Mesothelial cell of epicardium (in vitro differentiated cells): ENCODE data around the gene PLA2G2C. TPM values are rescaled to one million over a fixed set of nuclear protein-coding genes. Genes with fewer than 3 reads are reported as not detected.

Experiments
- DNase-seq, 2 experiments: peaks; one replicate each; pipeline ENCODE4 v3.0.0; 2021; ENCODE audit warnings: low spot score in 2 of 2; ENCODE audit not compliant: unreplicated experiment in 2 of 2
- H3K27ac Mint-ChIP-seq: 2 replicates; pipeline ENCODE4 v1.8.0; 2021; ENCODE audit warnings: mixed read lengths
- H3K27me3 Mint-ChIP-seq: 2 replicates; pipeline ENCODE4 v1.8.0; 2021; ENCODE audit warnings: low read depth, mixed read lengths
- H3K36me3 Mint-ChIP-seq: 2 replicates; pipeline ENCODE4 v1.8.0; 2021; ENCODE audit warnings: mixed read lengths
- H3K4me1 Mint-ChIP-seq: 2 replicates; pipeline ENCODE4 v1.8.0; 2021; ENCODE audit warnings: mixed read lengths
- H3K4me3 Mint-ChIP-seq: 2 replicates; pipeline ENCODE4 v1.8.0; 2021; ENCODE audit warnings: mild to moderate bottlenecking, moderate library complexity, mixed read lengths
- H3K9me3 Mint-ChIP-seq: 2 replicates; pipeline ENCODE4 v1.8.0; 2021; ENCODE audit warnings: mixed read lengths
- CTCF ChIP-seq: fragments of 200-600 bp; sonication (generic); IDR thresholded peaks from one replicate; pipeline ENCODE4 v1.5.0; 2021; ENCODE audit warnings: antibody characterized with exemption; ENCODE audit not compliant: unreplicated experiment
- total RNA-seq: library from RNA; stranded (reverse); gene quantifications from 3 replicates; pipeline ENCODE4 v1.2.1, GENCODE V29; 2021

Gene PLA2G2C
- total RNA-seq, 1 donor from 2014 or later = 0.40 TPM

GRCh38 chr1:20147846-20148570 is 38.3 kb downstream of the PLA2G2C start:
- H3K9me3 Mint-ChIP-seq = no peaks in the 10 kb centered on the region
- H3K36me3 Mint-ChIP-seq = no peaks in the 10 kb centered on the region
- no peak overlapping the region for H3K27ac Mint-ChIP-seq
- no peaks in the 10 kb centered on the region for H3K27me3 Mint-ChIP-seq
- no peak for TF ChIP-seq CTCF
- no peak for DNase-seq
- H3K4me1 Mint-ChIP-seq = peaks cover 9% of the 10 kb centered on the region
- H3K4me3 Mint-ChIP-seq = no peak overlapping the region

DNA sequence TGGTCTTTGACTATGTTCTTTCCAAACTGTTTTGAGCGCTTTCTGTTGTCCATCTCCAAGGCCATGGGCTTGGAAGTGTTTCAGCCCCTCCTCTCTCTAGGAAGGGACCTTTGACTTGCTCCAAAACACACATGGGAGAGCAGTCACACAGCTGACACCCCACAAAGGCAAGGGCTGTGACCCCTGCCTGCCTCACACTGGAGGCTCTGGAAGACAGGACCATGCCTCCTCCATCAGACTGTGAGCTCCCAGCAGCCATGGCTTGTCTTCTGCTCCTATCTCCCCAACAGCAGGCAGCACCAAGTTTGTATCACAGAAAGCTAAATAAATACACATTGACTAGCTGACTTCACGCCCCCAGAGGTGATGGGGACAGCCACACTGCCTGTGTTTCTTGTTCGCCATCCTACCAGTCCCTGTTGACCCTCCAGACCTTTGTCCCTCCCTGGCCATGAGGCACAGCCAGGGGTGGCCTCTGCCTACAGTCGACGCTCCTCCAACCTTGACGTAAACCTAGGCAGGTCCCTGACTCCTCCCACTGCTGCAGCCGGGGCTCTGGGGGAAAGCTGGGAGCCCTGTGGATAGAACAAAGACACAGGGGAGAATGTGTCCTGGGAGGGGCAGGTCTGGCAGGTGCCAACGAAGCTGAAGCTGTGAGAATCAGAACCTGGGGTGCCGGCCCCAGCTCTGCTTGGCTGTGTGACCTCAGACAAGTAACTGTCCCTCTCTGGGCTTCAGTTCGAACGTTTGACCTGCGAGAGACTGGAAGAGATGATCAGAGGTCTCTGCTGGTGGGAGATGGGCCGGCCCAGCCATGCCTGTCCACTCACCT is 42.4 kb downstream of the PLA2G2C start:
- no peaks in the 10 kb centered on the region for H3K36me3 Mint-ChIP-seq
- H3K4me3 Mint-ChIP-seq = no peak overlapping the region

GRCh38 chr1:20143318-20143717 is 43.0 kb downstream of the PLA2G2C start:
- no peaks in the 10 kb centered on the region for H3K4me1 Mint-ChIP-seq
- H3K36me3 Mint-ChIP-seq = no peaks in the 10 kb centered on the region
- TF ChIP-seq CTCF = no peak
- H3K9me3 Mint-ChIP-seq = no peaks in the 10 kb centered on the region
- no peak for DNase-seq
- no peak overlapping the region for H3K27ac Mint-ChIP-seq
- H3K4me3 Mint-ChIP-seq = no peak overlapping the region
- no peaks in the 10 kb centered on the region for H3K27me3 Mint-ChIP-seq

More for the DNA sequence above, 42.4 kb downstream of the PLA2G2C start:
- H3K9me3 Mint-ChIP-seq = no peaks in the 10 kb centered on the region
- no peak overlapping the region for H3K27ac Mint-ChIP-seq
- no peaks in the 10 kb centered on the region for H3K4me1 Mint-ChIP-seq
- H3K27me3 Mint-ChIP-seq = no peaks in the 10 kb centered on the region
- no peak for DNase-seq
- no peak for TF ChIP-seq CTCF

GRCh38 chr1:20142001-20142710 is 44.2 kb downstream of the PLA2G2C start:
- TF ChIP-seq CTCF = no peak
- no peaks in the 10 kb centered on the region for H3K36me3 Mint-ChIP-seq
- H3K27ac Mint-ChIP-seq = no peak overlapping the region
- H3K9me3 Mint-ChIP-seq = no peaks in the 10 kb centered on the region
- no peak overlapping the region for H3K4me3 Mint-ChIP-seq
- H3K27me3 Mint-ChIP-seq = no peaks in the 10 kb centered on the region
- DNase-seq = no peak
- H3K4me1 Mint-ChIP-seq = no peaks in the 10 kb centered on the region

GRCh38 chr1:20141466-20141865 is 44.9 kb downstream of the PLA2G2C start:
- no peak for TF ChIP-seq CTCF
- DNase-seq = no peak
- Mint-ChIP-seq H3K9me3 (no peaks in the 10 kb centered on the region), H3K36me3 (no peaks in the 10 kb centered on the region), H3K4me1 (no peaks in the 10 kb centered on the region), H3K27me3 (no peaks in the 10 kb centered on the region), H3K4me3 (no peak overlapping the region), H3K27ac (no peak overlapping the region)
